ENCODE data around the gene MRPL37.

The MRPL37 gene

DNA sequence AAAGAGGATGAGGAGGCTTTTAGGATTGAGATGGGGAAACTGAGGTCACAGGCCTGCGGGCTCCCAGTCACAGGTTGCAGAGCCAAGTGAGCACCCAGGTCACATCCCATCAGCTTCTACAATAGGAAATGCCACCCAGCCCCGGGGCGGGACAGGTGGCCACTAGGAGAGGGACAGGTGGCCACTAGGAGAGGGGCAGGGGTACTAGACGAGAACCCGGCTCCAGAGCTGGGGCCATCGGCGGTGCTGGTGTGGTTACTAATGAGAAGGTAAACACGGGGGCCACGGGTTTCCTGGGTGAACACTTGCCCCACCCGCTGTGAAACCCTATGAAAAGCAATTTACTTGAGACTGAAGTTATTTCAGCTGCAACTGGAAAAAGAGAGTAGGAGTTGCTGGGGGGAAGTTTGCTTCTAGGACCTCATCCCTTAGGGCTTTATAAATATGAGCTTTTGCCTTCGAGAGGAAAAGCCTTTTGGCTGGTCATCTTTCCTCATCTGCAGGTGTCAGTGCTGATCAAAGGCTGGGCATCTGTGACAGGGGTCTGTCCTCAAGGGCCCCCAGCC is 52.5 kb downstream of the MRPL37 start:
- TF ChIP-seq, protein P1, sequence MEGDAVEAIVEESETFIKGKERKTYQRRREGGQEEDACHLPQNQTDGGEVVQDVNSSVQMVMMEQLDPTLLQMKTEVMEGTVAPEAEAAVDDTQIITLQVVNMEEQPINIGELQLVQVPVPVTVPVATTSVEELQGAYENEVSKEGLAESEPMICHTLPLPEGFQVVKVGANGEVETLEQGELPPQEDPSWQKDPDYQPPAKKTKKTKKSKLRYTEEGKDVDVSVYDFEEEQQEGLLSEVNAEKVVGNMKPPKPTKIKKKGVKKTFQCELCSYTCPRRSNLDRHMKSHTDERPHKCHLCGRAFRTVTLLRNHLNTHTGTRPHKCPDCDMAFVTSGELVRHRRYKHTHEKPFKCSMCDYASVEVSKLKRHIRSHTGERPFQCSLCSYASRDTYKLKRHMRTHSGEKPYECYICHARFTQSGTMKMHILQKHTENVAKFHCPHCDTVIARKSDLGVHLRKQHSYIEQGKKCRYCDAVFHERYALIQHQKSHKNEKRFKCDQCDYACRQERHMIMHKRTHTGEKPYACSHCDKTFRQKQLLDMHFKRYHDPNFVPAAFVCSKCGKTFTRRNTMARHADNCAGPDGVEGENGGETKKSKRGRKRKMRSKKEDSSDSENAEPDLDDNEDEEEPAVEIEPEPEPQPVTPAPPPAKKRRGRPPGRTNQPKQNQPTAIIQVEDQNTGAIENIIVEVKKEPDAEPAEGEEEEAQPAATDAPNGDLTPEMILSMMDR (IDR thresholded peaks at IDR 0.05; ENCODE audit: low read depth, low read length, missing control alignments): no peak
- Histone ChIP-seq H3K27ac (peak overlapping the region; percentile 82), H3K4me3 (ENCODE audit: low read depth, low read length) (no peak overlapping the region), H3K27me3 (replicated peaks) (no peaks in the 10 kb centered on the region), H3K36me3 (replicated peaks) (no peaks in the 10 kb centered on the region)
- in situ Hi-C loops (cut with HindIII; ENCODE audit: low pct_ligation_motif_present, low sequenced_read_pairs): no loop called here
- DNase-seq: no peak

DNA sequence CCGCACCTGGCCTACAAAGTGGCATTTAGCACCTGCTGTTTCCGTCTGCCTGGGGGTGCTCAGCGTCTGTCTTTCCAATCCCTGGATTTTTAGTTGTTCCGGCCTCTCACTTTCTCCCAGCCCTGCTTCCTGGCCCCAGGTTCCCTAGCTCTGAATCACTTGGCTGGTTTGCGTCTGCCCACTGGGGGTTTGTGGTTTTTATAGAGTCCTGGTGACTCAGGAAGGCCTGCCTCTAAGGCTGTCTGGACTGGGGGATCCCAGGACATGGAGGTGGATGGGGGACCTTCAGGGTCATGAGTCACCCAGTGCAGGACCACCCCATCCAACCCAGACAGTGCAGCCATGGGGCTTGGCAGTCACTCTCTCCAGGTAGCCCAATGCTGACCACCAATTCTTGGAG is 53.5 kb downstream of the MRPL37 start:
- H3K27ac ChIP-seq: peak overlapping the region; percentile 82
- H3K36me3 ChIP-seq (replicated peaks): no peaks in the 10 kb centered on the region
- DNase-seq: peak; percentile 92
- no peaks in the 10 kb centered on the region for H3K27me3 ChIP-seq (replicated peaks)
- H3K4me3 ChIP-seq (ENCODE audit: low read depth, low read length): no peak overlapping the region
- in situ Hi-C loops (cut with HindIII; ENCODE audit: low pct_ligation_motif_present, low sequenced_read_pairs): no loop called here
- TF ChIP-seq, protein P1 (IDR thresholded peaks at IDR 0.05; ENCODE audit: low read depth, low read length, missing control alignments): peak; percentile 13

DNA sequence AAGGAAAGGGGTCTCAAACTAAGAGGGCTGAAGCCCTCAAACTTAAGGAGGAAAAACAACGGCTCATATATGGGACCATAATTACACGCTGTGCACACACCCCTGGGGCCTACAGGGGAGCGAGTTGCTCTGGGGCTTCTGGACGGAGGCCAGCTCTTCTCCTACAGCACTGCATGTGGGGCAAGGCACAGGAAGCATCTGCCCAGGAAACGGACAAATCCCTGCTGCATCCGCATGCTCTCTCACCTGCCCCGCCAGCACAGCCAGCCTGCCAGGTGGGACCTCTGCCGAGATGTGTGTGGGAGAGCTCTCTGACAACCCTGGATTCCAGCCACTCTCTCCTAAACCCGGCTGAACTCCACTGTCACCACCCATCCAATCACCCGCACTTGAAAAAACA is 54.1 kb downstream of the MRPL37 start:
- H3K4me3 ChIP-seq (ENCODE audit: low read depth, low read length): no peak overlapping the region
- no peaks in the 10 kb centered on the region for H3K27me3 ChIP-seq (replicated peaks)
- no peaks in the 10 kb centered on the region for H3K36me3 ChIP-seq (replicated peaks)
- TF ChIP-seq, protein P1 (IDR thresholded peaks at IDR 0.05; ENCODE audit: low read depth, low read length, missing control alignments): no peak
- DNase-seq: no peak
- H3K27ac ChIP-seq: peak overlapping the region; percentile 82
- in situ Hi-C loops (cut with HindIII; ENCODE audit: low pct_ligation_motif_present, low sequenced_read_pairs): no loop called here

DNA sequence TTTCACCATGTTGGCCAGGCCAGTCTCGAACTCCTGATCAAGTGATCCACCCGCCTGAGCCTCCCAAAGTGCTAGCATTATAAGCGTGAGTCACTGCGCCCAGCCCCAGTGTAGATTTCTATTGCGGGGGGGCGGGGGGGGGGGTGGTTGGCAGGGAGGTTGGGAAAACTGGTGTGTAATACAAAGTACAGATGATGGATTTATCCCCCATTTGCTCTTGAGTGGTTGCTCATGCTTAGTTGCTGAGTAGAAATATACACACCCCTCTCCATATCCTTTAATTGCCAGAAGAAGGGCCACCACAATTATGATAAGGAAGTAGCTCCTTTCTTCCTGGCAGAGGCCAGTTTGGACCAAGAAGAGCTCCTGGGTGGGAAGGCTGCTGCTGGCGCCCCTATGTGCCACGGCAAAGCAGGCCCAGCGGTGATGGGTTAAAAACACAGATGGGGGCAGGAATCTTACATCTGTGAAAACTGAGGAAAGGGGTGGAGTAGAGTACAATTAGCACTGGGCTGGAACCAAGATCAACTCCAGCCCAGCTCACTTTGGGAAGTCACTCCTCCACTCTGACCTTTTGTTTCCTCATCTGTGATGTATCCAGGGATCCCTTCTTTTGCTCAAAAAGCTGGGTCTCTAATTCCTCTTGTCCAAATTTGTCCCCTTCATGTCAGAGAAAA is 55.2 kb downstream of the MRPL37 start:
- in situ Hi-C loops (cut with HindIII; ENCODE audit: low pct_ligation_motif_present, low sequenced_read_pairs): no loop called here
- TF ChIP-seq, protein P1 (IDR thresholded peaks at IDR 0.05; ENCODE audit: low read depth, low read length, missing control alignments): no peak
- no peak overlapping the region for H3K27ac ChIP-seq
- no peak for DNase-seq
- no peaks in the 10 kb centered on the region for H3K27me3 ChIP-seq (replicated peaks)
- H3K4me3 ChIP-seq (ENCODE audit: low read depth, low read length): no peak overlapping the region
- no peaks in the 10 kb centered on the region for H3K36me3 ChIP-seq (replicated peaks)

DNA sequence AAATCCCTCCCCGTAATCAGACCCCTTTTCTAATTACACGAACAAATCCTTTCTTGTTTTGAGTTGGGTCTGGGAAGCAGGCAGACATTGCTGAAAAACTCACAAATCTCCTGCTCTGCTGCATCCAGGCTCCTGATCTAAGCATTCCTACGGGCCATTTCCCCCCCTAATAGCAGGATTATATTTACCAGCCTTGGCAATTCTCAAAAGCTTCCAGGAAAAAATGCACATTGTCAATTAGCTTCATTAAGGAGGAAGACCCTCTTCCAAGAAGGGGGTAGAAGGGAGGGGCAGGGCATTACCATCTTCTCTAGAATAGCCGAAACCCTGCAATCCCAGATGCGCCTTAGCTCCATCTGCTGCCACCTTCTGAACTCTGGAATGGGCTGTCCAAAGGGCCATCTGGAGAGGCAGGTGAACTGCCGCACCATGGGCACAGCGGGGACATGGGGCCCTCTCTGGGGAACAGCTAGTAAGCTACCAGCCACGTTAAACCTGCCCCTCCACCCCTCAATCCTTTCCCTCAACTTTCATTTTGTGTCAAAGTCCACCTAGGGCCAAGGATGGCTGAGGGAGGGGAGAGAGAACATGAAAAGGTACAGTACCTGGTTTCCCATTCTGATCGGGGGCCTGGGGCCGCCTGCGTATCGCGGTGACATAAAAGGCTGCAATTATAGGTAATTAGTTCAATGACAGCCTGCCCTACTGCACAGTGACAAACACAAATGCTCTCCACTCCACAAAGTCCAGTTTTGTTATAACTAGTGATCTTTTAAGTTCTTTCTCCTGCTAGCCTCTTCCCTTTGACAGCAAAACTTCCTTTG is 56.8 kb downstream of the MRPL37 start:
- TF ChIP-seq, protein P1 (IDR thresholded peaks at IDR 0.05; ENCODE audit: low read depth, low read length, missing control alignments): no peak
- in situ Hi-C loops (cut with HindIII; ENCODE audit: low pct_ligation_motif_present, low sequenced_read_pairs): no loop called here
- no peak overlapping the region for H3K27ac ChIP-seq
- no peaks in the 10 kb centered on the region for H3K36me3 ChIP-seq (replicated peaks)
- DNase-seq: no peak
- no peak overlapping the region for H3K4me3 ChIP-seq (ENCODE audit: low read depth, low read length)
- no peaks in the 10 kb centered on the region for H3K27me3 ChIP-seq (replicated peaks)
